DLD1 (cell line): ENCODE results near the gene SHBG.

Source experiments
- in situ Hi-C: cut with HindIII; loops from 2 replicates; pipeline ENCODE4 v1.10.0; 2017; ENCODE audit warnings: low sequenced_read_pairs

SHBG gene

GRCh38 chr17:7646457-7646856 lies 16.5 kb downstream of the SHBG start:
- in situ Hi-C loops: no loop called here

- in situ Hi-C loops: no loop called here
Observed at GRCh38 chr17:7647018-7647417, 17.1 kb downstream of the SHBG start.

- in situ Hi-C loops: no loop called here
Observed at GRCh38 chr17:7650509-7651096, 20.7 kb downstream of the SHBG start, which contains the start of gene ATP1B2. Gene ATP1B2 (plus strand): TSS chr17:7650926. CDS start chr17:7651519, 593 bp downstream.

GRCh38 chr17:7651097-7651664 lies 21.2 kb downstream of the SHBG start:
- in situ Hi-C loops: no loop called here

- in situ Hi-C loops: no loop called here
Observed at GRCh38 chr17:7651665-7652387, 21.9 kb downstream of the SHBG start.

GRCh38 chr17:7652388-7653356 lies 22.7 kb downstream of the SHBG start:
- in situ Hi-C loops: no loop called here

- in situ Hi-C loops: no loop called here
Observed at GRCh38 chr17:7654832-7655540, 25.1 kb downstream of the SHBG start.

- in situ Hi-C loops: no loop called here
Observed at GRCh38 chr17:7655541-7655840, 25.6 kb downstream of the SHBG start.

GRCh38 chr17:7656958-7657609 lies 27.1 kb downstream of the SHBG start:
- in situ Hi-C loops: no loop called here

- in situ Hi-C loops: no loop called here
Observed at GRCh38 chr17:7667656-7668406, 37.9 kb downstream of the SHBG start.

- in situ Hi-C loops: no loop called here
Observed at GRCh38 chr17:7668482-7668881, 38.5 kb downstream of the SHBG start.

- in situ Hi-C loops: no loop called here
Observed at GRCh38 chr17:7673239-7673638, 43.3 kb downstream of the SHBG start.

GRCh38 chr17:7674934-7675333 lies 45.0 kb downstream of the SHBG start:
- in situ Hi-C loops: no loop called here

GRCh38 chr17:7676533-7676932 lies 46.6 kb downstream of the SHBG start:
- in situ Hi-C loops: no loop called here

- in situ Hi-C loops: no loop called here
Observed at GRCh38 chr17:7677388-7678067, 47.6 kb downstream of the SHBG start.
